ENCODE data around the gene SHISA2.
"Not testable (repeated sequence)": the region's sequence is repeated elsewhere in the genome, so short reads cannot be mapped to it uniquely, and the experiment has no call there.

Gene SHISA2

GRCh38 chr13:26051657-26052311 is at the start of gene SHISA2:
SHISA2 (minus strand) TSS chr13:26052016; CDS start chr13:26050975, 1,041 bp downstream.
- peak; percentile 58 for DNase-seq

- DNase-seq, result no peak
These were observed 44.2 kb upstream of the SHISA2 start for GRCh38 chr13:26095846-26096610.

GRCh38 chr13:26095338-26095737 is 43.5 kb upstream of the SHISA2 start:
- DNase-seq, result no peak

GRCh38 chr13:26076821-26077220 is 25.0 kb upstream of the SHISA2 start:
- not testable (repeated sequence) for DNase-seq

GRCh38 chr13:26075498-26075897 is 23.7 kb upstream of the SHISA2 start:
- DNase-seq, result no peak

GRCh38 chr13:26074706-26075105 is 22.9 kb upstream of the SHISA2 start:
- no peak for DNase-seq

GRCh38 chr13:26072335-26072734 is 20.5 kb upstream of the SHISA2 start:
- not testable (repeated sequence) for DNase-seq

GRCh38 chr13:26071691-26072090 is 19.9 kb upstream of the SHISA2 start:
- DNase-seq, result no peak

- DNase-seq, result not testable (repeated sequence)
These were observed 17.8 kb upstream of the SHISA2 start for GRCh38 chr13:26069642-26070041.

- DNase-seq, result not testable (repeated sequence)
These were observed 16.6 kb upstream of the SHISA2 start for GRCh38 chr13:26068372-26068771.

- no peak for DNase-seq
These were observed 15.8 kb upstream of the SHISA2 start for GRCh38 chr13:26067601-26068000.

- not testable (repeated sequence) for DNase-seq
These were observed 14.7 kb upstream of the SHISA2 start for GRCh38 chr13:26066492-26066891.

- DNase-seq, result peak; percentile 36
These were observed 11.1 kb upstream of the SHISA2 start for GRCh38 chr13:26062853-26063444.

- no peak for DNase-seq
These were observed 10.1 kb upstream of the SHISA2 start for GRCh38 chr13:26061947-26062346.

- DNase-seq, result no peak
These were observed 9.4 kb upstream of the SHISA2 start for GRCh38 chr13:26061256-26061655.

GRCh38 chr13:26060357-26060756 is 8.5 kb upstream of the SHISA2 start:
- no peak for DNase-seq

- no peak for DNase-seq
These were observed 6.9 kb upstream of the SHISA2 start for GRCh38 chr13:26058704-26059103.

GRCh38 chr13:26054896-26055295 is 3.1 kb upstream of the SHISA2 start:
- DNase-seq, result no peak

- DNase-seq, result no peak
These were observed 1.7 kb upstream of the SHISA2 start for GRCh38 chr13:26053418-26053980.

GRCh38 chr13:26052337-26052736 is 521 bp upstream of the SHISA2 start:
- no peak for DNase-seq

- no peak for DNase-seq
These were observed 572 bp downstream of the SHISA2 start for GRCh38 chr13:26051231-26051656.

GRCh38 chr13:26050568-26051230 is 1.1 kb downstream of the SHISA2 start:
- DNase-seq, result no peak

GRCh38 chr13:26048741-26049140 is 3.1 kb downstream of the SHISA2 start:
- DNase-seq, result no peak

All from activated CD8-positive, alpha-beta memory T cell treated with anti-CD3 and anti-CD28 coated beads, Interleukin-2, amount 50 U/mL, for 4 hours (primary cell).